IPS-18c (cell line): ENCODE data around the gene GORASP1.
"Not testable (repeated sequence)": the region's sequence is repeated elsewhere in the genome, so short reads cannot be mapped to it uniquely, and the experiment has no call there.

Experiments
- H3K4me3 ChIP-seq: 2 replicates; pipeline ENCODE4 v1.7.0; 2013; ENCODE audit warnings: low read depth, mild to moderate bottlenecking, low read length, moderate library complexity; ENCODE audit not compliant: insufficient read depth
- H3K9me3 ChIP-seq: one replicate; pipeline ENCODE4 v1.6.1; 2013; ENCODE audit warnings: mild to moderate bottlenecking, low read length, moderate library complexity; ENCODE audit not compliant: control insufficient read depth, insufficient read depth

The GORASP1 gene

GRCh38 chr3:39061228-39061627, 46.2 kb downstream of the GORASP1 start:
- H3K9me3 ChIP-seq, H3K4me3 ChIP-seq: not testable (repeated sequence)

GRCh38 chr3:39056151-39056550, 51.3 kb downstream of the GORASP1 start:
- Histone ChIP-seq H3K9me3 (no peaks in the 10 kb centered on the region), H3K4me3 (no peak overlapping the region)

- no peak overlapping the region for H3K4me3 ChIP-seq
Observed at GRCh38 chr3:39053696-39054095, 53.7 kb downstream of the GORASP1 start.

GRCh38 chr3:39052583-39052982, 54.8 kb downstream of the GORASP1 start:
- Histone ChIP-seq H3K9me3 (no peaks in the 10 kb centered on the region), H3K4me3 (peak overlapping the region; percentile 84)

More at GRCh38 chr3:39053696-39054095, 53.7 kb downstream of the GORASP1 start:
- no peaks in the 10 kb centered on the region for H3K9me3 ChIP-seq

GRCh38 chr3:39051649-39052561, 55.5 kb downstream of the GORASP1 start, which contains the start of the genes SCN11A and WDR48:
Gene SCN11A, minus strand, starts transcription at chr3:39051944. Its CDS starts 101,582 bp downstream, at chr3:38950362.
Gene WDR48, plus strand, starts transcription at chr3:39052016. Its CDS starts 10 bp downstream, at chr3:39052026.
- Histone ChIP-seq H3K4me3 (peak within 1 kb of the TSS; percentile 84), H3K9me3 (no peaks in the 10 kb centered on the region)

- H3K9me3 ChIP-seq: no peaks in the 10 kb centered on the region
- H3K4me3 ChIP-seq: no peak overlapping the region
Observed at GRCh38 chr3:39050029-39050428, 57.4 kb downstream of the GORASP1 start.
